ENCODE data around the gene AKR1E2.

DNA sequence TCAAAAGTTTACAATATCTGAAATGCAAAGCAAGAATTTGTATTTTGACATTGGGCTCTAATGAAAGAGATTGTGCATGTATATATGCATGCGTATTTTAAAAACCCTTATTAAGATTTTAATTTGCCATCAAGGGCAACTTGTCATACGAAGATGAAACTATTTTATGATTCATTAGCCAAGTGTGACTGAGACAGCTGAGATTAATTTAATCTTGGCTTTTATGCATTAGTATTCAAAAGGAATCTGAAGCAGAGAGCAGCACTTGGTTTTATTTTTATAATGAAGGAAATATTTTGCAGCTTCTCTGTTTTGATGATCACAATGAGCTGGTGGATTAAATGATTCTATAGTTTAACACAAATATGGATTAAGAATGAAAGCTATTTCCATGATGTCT is 45.9 kb upstream of the AKR1E2 start:
- TF ChIP-seq, protein P1, sequence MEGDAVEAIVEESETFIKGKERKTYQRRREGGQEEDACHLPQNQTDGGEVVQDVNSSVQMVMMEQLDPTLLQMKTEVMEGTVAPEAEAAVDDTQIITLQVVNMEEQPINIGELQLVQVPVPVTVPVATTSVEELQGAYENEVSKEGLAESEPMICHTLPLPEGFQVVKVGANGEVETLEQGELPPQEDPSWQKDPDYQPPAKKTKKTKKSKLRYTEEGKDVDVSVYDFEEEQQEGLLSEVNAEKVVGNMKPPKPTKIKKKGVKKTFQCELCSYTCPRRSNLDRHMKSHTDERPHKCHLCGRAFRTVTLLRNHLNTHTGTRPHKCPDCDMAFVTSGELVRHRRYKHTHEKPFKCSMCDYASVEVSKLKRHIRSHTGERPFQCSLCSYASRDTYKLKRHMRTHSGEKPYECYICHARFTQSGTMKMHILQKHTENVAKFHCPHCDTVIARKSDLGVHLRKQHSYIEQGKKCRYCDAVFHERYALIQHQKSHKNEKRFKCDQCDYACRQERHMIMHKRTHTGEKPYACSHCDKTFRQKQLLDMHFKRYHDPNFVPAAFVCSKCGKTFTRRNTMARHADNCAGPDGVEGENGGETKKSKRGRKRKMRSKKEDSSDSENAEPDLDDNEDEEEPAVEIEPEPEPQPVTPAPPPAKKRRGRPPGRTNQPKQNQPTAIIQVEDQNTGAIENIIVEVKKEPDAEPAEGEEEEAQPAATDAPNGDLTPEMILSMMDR (IDR thresholded peaks at IDR 0.05): no peak
- TF ChIP-seq POLR2A (IDR thresholded peaks at IDR 0.05) (no peak), EP300 (IDR thresholded peaks at IDR 0.05) (no peak), POLR2AphosphoS5 (IDR thresholded peaks at IDR 0.05) (no peak)

Measured in stomach (tissue), 4 donors.